ENCODE data around the gene POC1A. TPM values are rescaled to one million over a fixed set of nuclear protein-coding genes. Genes with fewer than 3 reads are reported as not detected.

Gene POC1A
- total and polyA plus RNA-seq, 2 of the 8 experiments (the other 6 are each of a cell fraction or from before 2014, with no cell fraction given): 35.7 to 39.2 TPM

DNA sequence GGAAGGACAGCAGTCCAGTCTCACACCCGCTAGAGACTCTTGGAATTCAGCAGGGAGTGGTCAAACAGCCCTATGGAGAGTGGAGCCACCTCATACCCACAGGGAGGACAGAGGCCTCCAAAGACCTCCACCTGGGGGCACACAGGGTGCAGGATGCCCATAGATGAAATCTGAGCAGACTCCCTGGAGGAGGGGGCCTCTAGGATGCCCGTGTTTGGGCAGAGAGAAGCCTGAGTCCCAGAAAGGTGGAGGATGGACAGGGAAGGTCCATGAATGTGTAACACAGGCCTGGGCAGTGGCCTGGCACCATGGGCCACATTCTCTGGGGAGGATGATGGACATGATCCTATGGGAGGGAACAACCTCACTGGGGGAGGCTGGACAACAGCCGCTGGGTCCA, 119.6 kb downstream of the POC1A start:
- no peaks in the 10 kb centered on the region for H3K9me3 ChIP-seq (ENCODE audit: insufficient read depth in 2 of 2, low read depth in 1 of 2, low read length in 1 of 2)
- no peak overlapping the region for H3K18ac ChIP-seq (ENCODE audit: extremely low read depth, low read length)
- no peak overlapping the region for H3K4me2 ChIP-seq (ENCODE audit: insufficient read depth in 1 of 2, low read depth in 2 of 2, low read length in 2 of 2)
- CTCF ChIA-PET (ENCODE audit: partially characterized antibody): interaction anchor here (1.2 to 33.0 kb wide), 3 partner anchors 10 to 23 kb away, joined by 3 to 984 read pairs (median 160); partner anchors contain the start of gene DUSP7
- H2AFZ ChIP-seq (ENCODE audit: low read length): no peak overlapping the region
- H3K9ac ChIP-seq (replicated peaks in 1 of 4; ENCODE audit: extremely low read depth in 1 of 4, low read depth in 3 of 4, low read length in 3 of 4): no peak overlapping the region
- WGBS, 2 experiments (ENCODE audit: extremely low coverage in 1 of 2, insufficient coverage in 1 of 2, insufficient read length in 1 of 2, insufficient replicate concordance in 2 of 2, low coverage in 1 of 2, low lambda C conversion rate in 2 of 2, missing lambda C conversion rate in 1 of 2): 95% methylated on average over 3 of the region's 3 CpGs; no CpG with 5 or more reads in 1 of the 2 experiments
- H3K23ac ChIP-seq (ENCODE audit: insufficient read length): no peak overlapping the region
- H4K20me1 ChIP-seq (replicated peaks in 1 of 2; ENCODE audit: control insufficient read depth in 1 of 2, insufficient read depth in 2 of 2, low read length in 2 of 2): no peaks in the 10 kb centered on the region
- FAIRE-seq (no peak), DNase-seq (ENCODE audit: low read depth in 1 of 2, low spot score in 2 of 2) (no peak)
- H3K36me3 ChIP-seq (ENCODE audit: control insufficient read depth in 2 of 4, insufficient read depth in 4 of 4, low read length in 3 of 4): no peaks in the 10 kb centered on the region
- no peaks in the 10 kb centered on the region for H3K79me1 ChIP-seq (ENCODE audit: low read depth, low read length)
- H3K27ac ChIP-seq (ENCODE audit: low read depth, low read length): no peak overlapping the region
- H3K27me3 ChIP-seq (replicated peaks in 1 of 4; ENCODE audit: control insufficient read depth in 3 of 4, extremely low read depth in 1 of 4, insufficient read depth in 3 of 4, low read length in 3 of 4): no peaks in the 10 kb centered on the region
- no peak overlapping the region for H2BK15ac ChIP-seq (ENCODE audit: low read length)
- POLR2A ChIA-PET (ENCODE audit: partially characterized antibody): interaction anchor here (1.0 kb wide), 1 partner anchor 15 kb away, joined by 3 read pairs; no protein-coding TSS in a partner anchor
- H4K8ac ChIP-seq (ENCODE audit: extremely low read depth, insufficient read depth, low read length): no peak overlapping the region
- H3K4me1 ChIP-seq (replicated peaks in 1 of 4; ENCODE audit: control insufficient read depth in 3 of 4, insufficient read depth in 4 of 4, low read length in 3 of 4): peaks cover 0 to 6% (median 1%) of the 10 kb centered on the region in 4 experiments; a peak in 2 of 7 replicates
- no peak overlapping the region for H3K4ac ChIP-seq (replicated peaks; ENCODE audit: insufficient read length, low read depth, low read length)
- no peaks in the 10 kb centered on the region for H3K79me2 ChIP-seq (ENCODE audit: control insufficient read depth in 1 of 2, insufficient read depth in 2 of 2, low read length in 2 of 2)
- no peak overlapping the region for H2AK5ac ChIP-seq (ENCODE audit: low read depth, low read length)
- no peak overlapping the region for H2BK5ac ChIP-seq (ENCODE audit: low read depth, low read length)
- no peaks in the 10 kb centered on the region for H3K23me2 ChIP-seq (ENCODE audit: low read depth, low read length)
- no peak overlapping the region for H2BK120ac ChIP-seq (replicated peaks; ENCODE audit: low read depth, low read length)
- no peak overlapping the region for H2BK20ac ChIP-seq (ENCODE audit: low read length)
- no peak overlapping the region for H4K91ac ChIP-seq (replicated peaks; ENCODE audit: insufficient read length, low read length)
- H3K56ac ChIP-seq (replicated peaks; ENCODE audit: insufficient read length, low read depth, low read length): no peak overlapping the region
- no peak overlapping the region for H3K4me3 ChIP-seq (ENCODE audit: extremely low read depth in 1 of 4, insufficient read depth in 2 of 4, low read depth in 3 of 4, low read length in 4 of 4)
- no peak overlapping the region for H4K5ac ChIP-seq (ENCODE audit: insufficient read length, low read depth, low read length)
- no peak overlapping the region for H3K14ac ChIP-seq (ENCODE audit: insufficient read length)
- no peak overlapping the region for H2BK12ac ChIP-seq (ENCODE audit: low read depth, low read length)
- TF ChIP-seq, protein P1, sequence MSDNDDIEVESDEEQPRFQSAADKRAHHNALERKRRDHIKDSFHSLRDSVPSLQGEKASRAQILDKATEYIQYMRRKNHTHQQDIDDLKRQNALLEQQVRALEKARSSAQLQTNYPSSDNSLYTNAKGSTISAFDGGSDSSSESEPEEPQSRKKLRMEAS (IDR thresholded peaks at IDR 0.05): no peak
- TF ChIP-seq FOSL1 (IDR thresholded peaks at IDR 0.05; ENCODE audit: insufficient read depth, low read depth, low read length) (no peak), RAD21 (IDR thresholded peaks at IDR 0.05 in 1 of 2, conservative IDR thresholded peaks at IDR 0.05 in 1 of 2; ENCODE audit: low read depth in 2 of 2, low read length in 2 of 2) (no peak), BRCA1 (IDR thresholded peaks at IDR 0.05; ENCODE audit: low read depth, low read length) (no peak), JUN (IDR thresholded peaks at IDR 0.05; ENCODE audit: low read depth, low read length) (no peak), RBBP5 (IDR thresholded peaks at IDR 0.05; ENCODE audit: borderline replicate concordance, low read depth, low read length) (no peak)

Measured in H1 (cell line).